ENCODE data around the gene SCAMP2. TPM values are rescaled to one million over a fixed set of nuclear protein-coding genes. Genes with fewer than 3 reads are reported as not detected.

The SCAMP2 gene
- total and polyA plus RNA-seq, 4 donors = 16.0 to 69.4 (median 45.4) TPM

GRCh38 chr15:74855857-74856256 lies 17.3 kb downstream of the SCAMP2 start:
- Histone ChIP-seq H3K9me3 (ENCODE audit: control insufficient read depth, insufficient read depth, low read length) (no peaks in the 10 kb centered on the region), H3K27ac (ENCODE audit: low read depth, low read length) (no peak overlapping the region), H3K27me3 (ENCODE audit: control insufficient read depth, insufficient read depth, low read length) (no peaks in the 10 kb centered on the region), H3K36me3 (ENCODE audit: control insufficient read depth, insufficient read depth, low read length) (peaks cover 38% of the 10 kb centered on the region), H3K4me3 (ENCODE audit: low read depth, low read length) (no peak overlapping the region), H3K4me1 (ENCODE audit: control insufficient read depth, insufficient read depth, low read length) (peaks cover 26% of the 10 kb centered on the region)
- WGBS (ENCODE audit: insufficient coverage) = 100% methylated on average over 2 of the region's 2 CpGs
- no peak for DNase-seq (ENCODE audit: low read depth in 4 of 6, low spot score in 6 of 6)

DNA sequence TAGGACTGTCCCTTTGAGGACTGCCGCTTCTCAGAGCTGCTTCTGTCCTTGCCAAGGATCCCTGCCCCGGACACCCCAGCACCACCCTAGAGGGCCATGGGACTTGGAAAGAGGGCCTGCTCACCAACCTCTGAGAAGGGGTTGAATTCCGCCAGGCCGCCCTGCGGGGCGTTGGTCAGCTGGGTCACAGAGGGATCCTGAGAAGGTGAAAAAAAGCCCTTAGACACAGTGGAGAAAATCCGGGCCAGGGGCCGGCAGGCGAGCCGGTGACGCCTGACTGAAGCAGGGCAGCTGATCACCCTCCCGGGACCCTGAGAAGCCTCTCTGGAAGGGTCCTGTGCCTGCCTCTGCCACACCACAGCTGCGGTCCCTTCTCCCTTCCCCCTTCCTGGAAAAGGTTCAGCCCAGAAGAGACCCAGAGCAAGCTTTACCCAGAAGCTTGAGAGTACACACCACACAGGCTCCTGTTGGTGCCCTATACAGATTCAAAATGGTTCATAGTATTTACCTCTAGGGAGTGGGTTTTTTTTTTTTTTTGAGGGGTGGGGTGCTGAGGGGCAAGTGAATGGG lies 18.6 kb downstream of the SCAMP2 start:
- H3K4me3 ChIP-seq (ENCODE audit: low read depth, low read length) = no peak overlapping the region
- peaks cover 52% of the 10 kb centered on the region for H3K36me3 ChIP-seq (ENCODE audit: control insufficient read depth, insufficient read depth, low read length)
- H3K27me3 ChIP-seq (ENCODE audit: control insufficient read depth, insufficient read depth, low read length) = no peaks in the 10 kb centered on the region
- DNase-seq (ENCODE audit: low read depth in 4 of 6, low spot score in 6 of 6) = no peak
- WGBS (ENCODE audit: insufficient coverage) = 88% methylated on average over 13 of the region's 13 CpGs
- H3K4me1 ChIP-seq (ENCODE audit: control insufficient read depth, insufficient read depth, low read length) = peaks cover 26% of the 10 kb centered on the region
- no peaks in the 10 kb centered on the region for H3K9me3 ChIP-seq (ENCODE audit: control insufficient read depth, insufficient read depth, low read length)
- H3K27ac ChIP-seq (ENCODE audit: low read depth, low read length) = no peak overlapping the region

- H3K4me3 ChIP-seq (ENCODE audit: low read depth, low read length) = no peak overlapping the region
- 93% methylated on average over 7 of the region's 7 CpGs for WGBS (ENCODE audit: insufficient coverage)
- no peaks in the 10 kb centered on the region for H3K9me3 ChIP-seq (ENCODE audit: control insufficient read depth, insufficient read depth, low read length)
- H3K27me3 ChIP-seq (ENCODE audit: control insufficient read depth, insufficient read depth, low read length) = no peaks in the 10 kb centered on the region
- DNase-seq (ENCODE audit: low read depth in 4 of 6, low spot score in 6 of 6) = no peak
- H3K36me3 ChIP-seq (ENCODE audit: control insufficient read depth, insufficient read depth, low read length) = peaks cover 76% of the 10 kb centered on the region
- H3K4me1 ChIP-seq (ENCODE audit: control insufficient read depth, insufficient read depth, low read length) = peaks cover 7% of the 10 kb centered on the region
- no peak overlapping the region for H3K27ac ChIP-seq (ENCODE audit: low read depth, low read length)
Measured at GRCh38 chr15:74851960-74852359, 21.2 kb downstream of the SCAMP2 start.

- no peak for DNase-seq (ENCODE audit: low read depth in 4 of 6, low spot score in 6 of 6)
- WGBS (ENCODE audit: insufficient coverage) = 100% methylated on average over 4 of the region's 4 CpGs
- Histone ChIP-seq H3K27me3 (ENCODE audit: control insufficient read depth, insufficient read depth, low read length) (no peaks in the 10 kb centered on the region), H3K4me3 (ENCODE audit: low read depth, low read length) (no peak overlapping the region), H3K27ac (ENCODE audit: low read depth, low read length) (no peak overlapping the region), H3K4me1 (ENCODE audit: control insufficient read depth, insufficient read depth, low read length) (peaks cover 3% of the 10 kb centered on the region), H3K36me3 (ENCODE audit: control insufficient read depth, insufficient read depth, low read length) (peaks cover 83% of the 10 kb centered on the region), H3K9me3 (ENCODE audit: control insufficient read depth, insufficient read depth, low read length) (no peaks in the 10 kb centered on the region)
Measured at GRCh38 chr15:74850393-74850792, 22.8 kb downstream of the SCAMP2 start.

GRCh38 chr15:74847432-74847831 lies 25.7 kb downstream of the SCAMP2 start:
- H3K4me1 ChIP-seq (ENCODE audit: control insufficient read depth, insufficient read depth, low read length) = peaks cover 21% of the 10 kb centered on the region
- H3K36me3 ChIP-seq (ENCODE audit: control insufficient read depth, insufficient read depth, low read length) = peaks cover 77% of the 10 kb centered on the region
- 67% methylated on average over 2 of the region's 3 CpGs for WGBS (ENCODE audit: insufficient coverage)
- H3K27me3 ChIP-seq (ENCODE audit: control insufficient read depth, insufficient read depth, low read length) = no peaks in the 10 kb centered on the region
- H3K27ac ChIP-seq (ENCODE audit: low read depth, low read length) = no peak overlapping the region
- no peaks in the 10 kb centered on the region for H3K9me3 ChIP-seq (ENCODE audit: control insufficient read depth, insufficient read depth, low read length)
- peak in 1 of 6 donors; percentile 20 for DNase-seq (ENCODE audit: low read depth in 4 of 6, low spot score in 6 of 6)
- H3K4me3 ChIP-seq (ENCODE audit: low read depth, low read length) = no peak overlapping the region

GRCh38 chr15:74845581-74845980 lies 27.6 kb downstream of the SCAMP2 start:
- Histone ChIP-seq H3K27ac (ENCODE audit: low read depth, low read length) (no peak overlapping the region), H3K4me3 (ENCODE audit: low read depth, low read length) (no peak overlapping the region), H3K4me1 (ENCODE audit: control insufficient read depth, insufficient read depth, low read length) (peaks cover 39% of the 10 kb centered on the region), H3K36me3 (ENCODE audit: control insufficient read depth, insufficient read depth, low read length) (peaks cover 70% of the 10 kb centered on the region), H3K9me3 (ENCODE audit: control insufficient read depth, insufficient read depth, low read length) (no peaks in the 10 kb centered on the region), H3K27me3 (ENCODE audit: control insufficient read depth, insufficient read depth, low read length) (no peaks in the 10 kb centered on the region)
- no peak for DNase-seq (ENCODE audit: low read depth in 4 of 6, low spot score in 6 of 6)
- WGBS (ENCODE audit: insufficient coverage) = 98% methylated on average over 3 of the region's 4 CpGs

DNA sequence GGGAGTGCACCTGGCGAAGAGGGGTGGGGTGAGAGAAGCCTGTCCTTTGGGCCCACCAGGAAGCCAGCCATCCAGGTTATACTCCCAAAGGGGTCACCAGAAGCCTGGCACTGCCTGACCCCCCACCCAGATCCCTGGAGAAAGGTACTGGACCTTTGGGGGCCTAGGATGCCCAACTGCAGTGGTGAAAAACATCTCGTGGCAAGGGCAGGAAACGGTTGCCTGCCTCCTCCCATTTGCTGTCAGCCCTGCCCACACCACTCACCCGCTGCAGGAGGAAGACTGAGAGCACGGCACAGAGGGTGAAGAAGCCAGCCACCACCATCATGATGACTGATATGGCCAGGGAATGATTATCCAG lies 28.0 kb downstream of the SCAMP2 start:
- Histone ChIP-seq H3K36me3 (ENCODE audit: control insufficient read depth, insufficient read depth, low read length) (peaks cover 70% of the 10 kb centered on the region), H3K4me3 (ENCODE audit: low read depth, low read length) (no peak overlapping the region), H3K4me1 (ENCODE audit: control insufficient read depth, insufficient read depth, low read length) (peaks cover 41% of the 10 kb centered on the region), H3K27me3 (ENCODE audit: control insufficient read depth, insufficient read depth, low read length) (no peaks in the 10 kb centered on the region), H3K27ac (ENCODE audit: low read depth, low read length) (no peak overlapping the region), H3K9me3 (ENCODE audit: control insufficient read depth, insufficient read depth, low read length) (no peaks in the 10 kb centered on the region)
- DNase-seq (ENCODE audit: low read depth in 4 of 6, low spot score in 6 of 6) = no peak
- 86% methylated on average over 3 of the region's 5 CpGs for WGBS (ENCODE audit: insufficient coverage)

DNA sequence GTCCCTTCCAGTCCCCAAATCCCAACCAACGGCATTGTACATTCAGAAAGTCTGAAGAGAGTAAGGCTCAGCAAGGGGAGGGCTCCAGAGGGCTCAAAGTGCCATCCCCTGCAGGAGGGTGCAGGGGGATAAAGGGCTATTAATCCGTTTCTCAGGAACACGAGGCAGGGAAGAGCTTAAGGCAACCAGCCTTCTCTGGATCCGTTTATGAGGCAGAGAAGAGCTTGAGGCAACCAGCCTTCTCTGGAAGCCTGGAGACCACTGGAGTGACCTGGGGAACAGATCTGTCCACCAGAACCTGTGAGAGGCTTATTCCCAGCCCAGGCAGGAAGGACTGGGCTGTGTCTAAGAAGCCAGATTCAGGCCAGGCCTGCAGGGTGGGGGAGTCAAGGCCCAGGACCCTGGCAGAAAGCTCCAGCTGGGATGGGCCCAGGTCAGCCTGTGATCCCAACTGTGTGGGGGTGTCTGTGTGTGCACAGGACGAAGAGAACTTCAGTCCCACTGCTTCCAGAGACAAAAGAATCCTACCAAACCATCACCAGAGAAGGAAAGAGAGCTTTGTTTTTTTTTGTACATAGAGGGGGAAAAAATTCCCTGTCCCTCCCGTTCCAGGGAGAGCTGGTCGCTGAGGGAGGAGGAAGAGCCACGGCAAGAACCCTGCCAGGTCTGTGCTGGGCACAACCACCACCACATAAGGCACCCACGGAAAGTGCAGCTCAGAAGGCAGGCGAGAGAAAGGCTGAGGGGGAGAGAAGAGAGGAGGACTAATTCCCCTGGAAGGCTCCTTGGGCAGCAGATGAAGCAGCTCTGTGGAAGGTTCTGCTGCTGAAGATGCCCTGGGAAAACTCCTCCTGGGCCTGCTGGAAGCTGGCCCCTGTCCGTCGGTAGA lies 28.6 kb downstream of the SCAMP2 start:
- Histone ChIP-seq H3K4me1 (ENCODE audit: control insufficient read depth, insufficient read depth, low read length) (peaks cover 48% of the 10 kb centered on the region), H3K27me3 (ENCODE audit: control insufficient read depth, insufficient read depth, low read length) (no peaks in the 10 kb centered on the region), H3K27ac (ENCODE audit: low read depth, low read length) (no peak overlapping the region), H3K36me3 (ENCODE audit: control insufficient read depth, insufficient read depth, low read length) (peaks cover 70% of the 10 kb centered on the region), H3K9me3 (ENCODE audit: control insufficient read depth, insufficient read depth, low read length) (no peaks in the 10 kb centered on the region), H3K4me3 (ENCODE audit: low read depth, low read length) (no peak overlapping the region)
- no peak for DNase-seq (ENCODE audit: low read depth in 4 of 6, low spot score in 6 of 6)
- WGBS (ENCODE audit: insufficient coverage) = 70% methylated on average over 7 of the region's 12 CpGs

- Histone ChIP-seq H3K4me1 (ENCODE audit: control insufficient read depth, insufficient read depth, low read length) (peaks cover 48% of the 10 kb centered on the region), H3K4me3 (ENCODE audit: low read depth, low read length) (no peak overlapping the region), H3K27ac (ENCODE audit: low read depth, low read length) (peak overlapping the region; percentile 84), H3K36me3 (ENCODE audit: control insufficient read depth, insufficient read depth, low read length) (peaks cover 72% of the 10 kb centered on the region), H3K27me3 (ENCODE audit: control insufficient read depth, insufficient read depth, low read length) (no peaks in the 10 kb centered on the region), H3K9me3 (ENCODE audit: control insufficient read depth, insufficient read depth, low read length) (no peaks in the 10 kb centered on the region)
- no CpG with 5 or more reads among the region's 12 CpGs for WGBS (ENCODE audit: insufficient coverage)
- no peak for DNase-seq (ENCODE audit: low read depth in 4 of 6, low spot score in 6 of 6)
Measured at GRCh38 chr15:74843891-74844299, 29.3 kb downstream of the SCAMP2 start.

- no peak for DNase-seq (ENCODE audit: low read depth in 4 of 6, low spot score in 6 of 6)
- Histone ChIP-seq H3K36me3 (ENCODE audit: control insufficient read depth, insufficient read depth, low read length) (peaks cover 72% of the 10 kb centered on the region), H3K4me3 (ENCODE audit: low read depth, low read length) (peak overlapping the region; percentile 93), H3K27me3 (ENCODE audit: control insufficient read depth, insufficient read depth, low read length) (no peaks in the 10 kb centered on the region), H3K9me3 (ENCODE audit: control insufficient read depth, insufficient read depth, low read length) (no peaks in the 10 kb centered on the region), H3K27ac (ENCODE audit: low read depth, low read length) (peak overlapping the region; percentile 84), H3K4me1 (ENCODE audit: control insufficient read depth, insufficient read depth, low read length) (peaks cover 48% of the 10 kb centered on the region)
- 0% methylated on average over 12 of the region's 18 CpGs for WGBS (ENCODE audit: insufficient coverage)
Measured at GRCh38 chr15:74843445-74843828, 29.7 kb downstream of the SCAMP2 start.

Data from spinal cord (tissue), 10 donors.